ENCODE results near the gene FAM222A.

GRCh38 chr12:109666068-109666467, 47.6 kb upstream of the FAM222A start:
- TF ChIP-seq TEAD4 (CRISPR knock-in tag; IDR thresholded peaks at IDR 0.05), result no peak
- no peak for TF ChIP-seq CTCF (IDR thresholded peaks at IDR 0.05)
- TF ChIP-seq HMGXB4 (CRISPR knock-in tag; IDR thresholded peaks at IDR 0.05), result no peak
- TF ChIP-seq ZNF512 (CRISPR knock-in tag; IDR thresholded peaks at IDR 0.05; ENCODE audit: borderline replicate concordance), result no peak

Data from WTC11 (cell line).